ENCODE results near the gene YLPM1.

The YLPM1 gene

GRCh38 chr14:74792249-74793039, 29.3 kb downstream of the YLPM1 start:
- DNase-seq, result no peak

DNA sequence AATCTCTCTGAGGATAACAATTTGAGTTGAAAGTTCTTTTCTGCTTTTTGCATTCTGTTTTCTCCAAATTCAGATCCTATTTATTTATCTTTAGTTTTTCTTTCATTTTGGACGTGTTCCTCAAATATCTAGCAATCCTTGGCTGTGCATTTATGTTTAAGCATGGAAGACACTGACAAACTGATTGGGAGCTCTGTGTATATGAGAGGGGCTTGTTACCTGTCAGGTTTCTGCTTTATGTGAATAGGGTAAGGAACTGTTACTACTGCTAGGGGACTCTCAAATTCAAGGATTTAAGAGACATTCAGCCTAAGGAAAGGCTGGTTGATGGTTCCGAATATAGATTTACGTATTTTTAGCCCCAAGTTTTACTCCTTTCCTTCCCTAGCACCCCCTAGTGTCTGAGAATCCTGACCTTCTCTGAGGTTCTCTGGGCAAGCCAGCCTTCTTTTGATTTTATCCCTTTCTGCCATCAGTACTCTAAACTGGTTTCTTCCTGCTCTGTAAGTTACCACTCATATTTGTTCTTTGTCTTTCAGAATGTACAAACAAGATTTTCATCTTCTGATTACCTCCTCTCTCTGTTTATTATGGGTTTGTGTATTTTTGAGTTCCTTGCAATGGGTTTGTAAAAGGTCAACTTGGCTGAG, 30.5 kb downstream of the YLPM1 start:
- DNase-seq, result no peak

GRCh38 chr14:74794947-74795346, 31.8 kb downstream of the YLPM1 start:
- no peak for DNase-seq

GRCh38 chr14:74799765-74800164, 36.6 kb downstream of the YLPM1 start:
- no peak for DNase-seq

DNA sequence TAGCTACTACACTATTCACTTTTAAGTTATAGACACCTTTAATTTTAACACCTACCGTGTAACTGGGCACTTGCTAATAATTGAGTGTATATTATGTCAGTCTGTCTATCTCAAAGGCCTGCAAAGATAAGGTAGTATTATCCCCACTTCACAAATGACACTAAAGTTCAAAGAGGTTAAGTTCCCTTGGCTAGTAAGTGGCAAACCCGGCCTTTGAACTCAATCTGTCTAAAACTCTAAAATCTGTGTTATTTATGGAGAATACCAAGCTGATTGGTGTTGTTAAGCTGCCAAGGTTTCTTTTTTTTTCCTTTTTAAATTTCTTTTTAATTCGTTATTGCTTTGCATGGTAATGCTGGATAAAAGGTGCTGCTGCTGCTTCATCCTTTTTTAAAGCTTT, 37.7 kb downstream of the YLPM1 start:
- DNase-seq, result no peak

DNA sequence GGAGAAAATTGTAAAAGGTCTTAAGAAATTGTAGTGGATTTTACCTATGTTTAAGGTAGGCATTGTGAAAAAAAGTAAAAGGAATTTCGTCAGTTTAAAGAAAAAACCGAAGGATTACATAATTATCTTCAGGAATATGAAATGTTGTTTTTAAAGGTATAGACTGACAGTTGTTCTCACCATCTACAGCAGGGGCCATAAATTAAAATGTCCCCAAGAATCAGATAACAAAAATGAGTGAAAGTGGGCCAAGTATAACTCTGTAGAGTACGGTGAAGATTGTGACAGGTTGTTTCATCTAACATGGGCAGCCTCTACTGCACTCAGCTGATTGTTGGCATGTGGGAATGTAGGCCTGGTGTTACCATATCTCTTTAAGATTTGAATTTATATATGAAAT, 38.3 kb downstream of the YLPM1 start:
- no peak for DNase-seq

GRCh38 chr14:74804219-74804825, 41.2 kb downstream of the YLPM1 start:
- no peak for DNase-seq

DNA sequence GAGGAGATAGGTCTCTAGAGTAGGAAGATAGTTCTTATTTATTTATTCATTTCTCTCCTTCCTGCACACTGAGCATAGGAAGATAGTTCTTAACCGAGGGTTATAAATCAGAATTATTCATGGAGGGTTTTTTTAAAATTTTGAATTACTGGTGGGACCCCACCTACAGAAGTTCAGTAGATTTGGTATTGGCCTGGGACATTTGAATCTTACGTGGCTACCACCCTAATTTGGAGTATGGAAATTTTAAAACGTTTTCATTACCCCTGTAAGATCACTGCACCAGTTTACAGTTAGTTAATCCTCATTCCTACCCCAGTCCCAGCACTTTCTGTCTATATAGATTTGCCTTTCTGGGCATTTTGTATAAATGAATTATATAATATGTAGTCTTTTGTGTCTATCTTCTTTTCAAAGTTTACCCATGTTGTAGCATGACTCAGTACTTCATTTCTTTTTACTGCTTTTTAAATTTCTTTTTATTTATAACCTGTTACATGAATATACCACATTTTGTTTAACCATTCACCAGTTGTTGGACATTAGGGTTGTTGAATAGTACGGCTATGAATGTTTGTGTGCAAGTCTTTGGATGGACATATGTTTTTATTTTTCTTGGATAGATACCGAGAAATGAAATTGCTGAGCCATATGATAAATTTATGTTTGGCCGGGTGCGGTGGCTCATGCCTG, 44.9 kb downstream of the YLPM1 start:
- DNase-seq, result no peak

DNA sequence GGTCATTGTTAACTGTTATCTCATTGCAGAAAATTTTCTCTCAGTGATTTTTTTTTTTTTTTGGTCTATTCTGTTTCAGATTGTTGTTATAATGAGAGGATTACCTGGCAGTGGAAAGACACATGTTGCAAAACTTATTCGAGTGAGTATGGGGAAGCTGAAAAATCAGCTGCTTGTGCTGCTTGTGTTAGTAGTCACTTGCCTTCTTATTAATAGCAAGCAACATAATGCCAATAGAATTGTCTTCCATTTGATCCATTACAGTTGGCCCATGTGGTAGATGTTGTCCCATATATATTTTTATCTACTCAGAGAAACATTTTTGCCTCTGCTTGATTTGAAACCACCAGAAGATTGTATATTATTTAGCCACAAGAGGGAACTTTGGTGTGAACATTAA, 53.0 kb downstream of the YLPM1 start:
- DNase-seq, result no peak

DNA sequence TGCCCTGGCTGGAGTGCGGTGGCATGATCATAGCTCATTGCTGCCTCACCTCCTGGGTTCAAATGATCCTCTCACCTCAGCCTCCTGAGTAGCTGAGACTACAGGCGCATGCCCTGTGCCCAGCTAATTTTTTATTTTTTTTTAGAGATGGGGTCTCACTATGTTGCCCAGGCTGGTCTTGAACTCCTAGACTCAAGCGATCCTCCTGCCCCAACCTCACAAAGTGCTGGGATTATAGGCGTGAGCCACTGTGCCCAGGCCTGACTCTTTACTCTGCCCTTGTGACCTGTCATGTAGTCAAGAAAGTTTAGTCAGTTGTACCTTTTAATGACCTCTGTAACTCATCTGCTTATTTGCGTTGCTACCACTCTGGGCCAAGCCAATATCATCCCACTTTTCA, 57.2 kb downstream of the YLPM1 start:
- no peak for DNase-seq

DNA sequence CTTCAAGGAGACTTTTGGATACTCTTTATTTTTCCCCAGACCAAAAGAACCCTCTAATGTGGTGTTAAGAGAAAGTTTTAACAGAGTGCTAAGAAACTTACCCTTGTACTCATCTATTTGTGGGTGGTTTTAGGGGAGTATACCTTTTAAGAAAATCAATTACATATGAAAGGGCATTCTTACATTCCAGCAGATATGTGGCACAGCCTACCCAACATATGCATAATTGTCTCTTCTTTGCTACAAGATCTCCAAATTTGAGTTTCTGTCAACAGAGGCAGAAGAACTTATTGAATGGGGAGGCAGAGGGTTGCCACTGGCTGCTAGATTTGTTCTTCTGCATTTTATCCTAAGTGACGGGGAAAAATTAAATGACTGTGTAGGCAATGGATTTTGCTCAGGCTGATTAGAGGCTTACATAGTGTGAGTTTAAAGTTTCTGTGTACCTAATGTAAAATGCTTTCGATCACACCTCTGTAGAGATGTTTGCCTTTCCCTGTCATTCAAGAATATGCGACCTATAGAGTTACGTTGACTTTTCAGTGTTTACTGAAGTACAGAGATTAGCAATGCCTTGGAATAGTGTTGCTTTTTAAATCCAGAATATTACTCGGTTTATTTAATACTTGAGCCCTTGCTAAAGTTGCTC, 58.3 kb downstream of the YLPM1 start:
- no peak for DNase-seq

GRCh38 chr14:74824997-74825396, 61.9 kb downstream of the YLPM1 start:
- DNase-seq, result no peak

- no peak for DNase-seq
Measured at GRCh38 chr14:74826574-74826973, 63.5 kb downstream of the YLPM1 start.

DNA sequence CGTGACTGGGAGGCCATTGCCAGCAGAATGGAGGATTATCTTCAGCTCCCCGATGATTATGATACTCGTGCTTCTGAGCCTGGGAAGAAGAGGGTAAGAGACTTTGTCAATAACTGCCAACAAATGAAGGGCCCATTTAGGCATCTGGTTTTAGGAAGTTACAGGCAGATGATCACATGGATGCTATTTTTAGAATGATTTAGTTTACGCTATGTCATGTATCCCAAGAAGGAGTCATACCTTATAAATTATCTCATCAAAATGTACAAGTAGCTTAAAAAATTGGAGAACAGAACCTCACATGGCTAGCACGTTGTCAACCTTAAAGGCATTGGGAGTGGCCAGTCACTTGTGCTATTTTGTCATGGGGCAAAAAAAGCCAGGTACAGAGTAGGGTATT, 66.1 kb downstream of the YLPM1 start:
- DNase-seq, result no peak

- no peak for DNase-seq
Measured at GRCh38 chr14:74832849-74833248, 69.7 kb downstream of the YLPM1 start.

DNA sequence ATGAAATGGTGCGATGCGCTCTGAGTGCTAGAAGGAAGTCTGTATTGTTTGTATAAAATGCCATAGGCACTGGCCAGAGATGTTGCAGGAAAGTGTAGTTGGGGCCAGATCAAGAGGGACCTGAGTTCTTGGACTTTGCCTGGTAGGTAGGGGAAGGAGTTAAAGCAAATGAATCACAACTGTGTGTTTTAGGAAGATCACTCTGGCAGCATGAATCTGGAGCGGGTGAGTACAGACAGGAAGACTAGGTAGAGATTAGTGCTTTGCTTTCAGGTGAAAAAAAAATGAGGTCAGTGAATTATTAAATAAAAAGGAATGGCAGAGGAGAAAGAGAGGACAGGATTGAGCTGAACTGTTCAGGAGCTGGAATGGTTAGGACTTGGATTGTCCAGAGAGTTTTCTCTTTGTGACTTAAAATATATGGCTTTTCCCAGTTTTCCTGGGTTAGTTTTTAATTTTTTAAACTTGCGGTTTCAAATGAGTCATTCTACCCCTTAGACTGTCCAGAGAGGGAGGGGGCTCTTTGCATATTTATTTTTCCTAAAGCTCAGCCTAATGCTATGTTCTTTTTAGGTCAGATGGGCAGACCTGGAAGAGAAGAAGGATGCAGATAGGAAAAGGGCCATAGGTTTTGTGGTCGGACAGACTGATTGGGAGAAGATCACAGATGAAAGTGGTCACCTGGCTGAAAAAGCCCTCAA, 71.7 kb downstream of the YLPM1 start:
- no peak for DNase-seq

DNA sequence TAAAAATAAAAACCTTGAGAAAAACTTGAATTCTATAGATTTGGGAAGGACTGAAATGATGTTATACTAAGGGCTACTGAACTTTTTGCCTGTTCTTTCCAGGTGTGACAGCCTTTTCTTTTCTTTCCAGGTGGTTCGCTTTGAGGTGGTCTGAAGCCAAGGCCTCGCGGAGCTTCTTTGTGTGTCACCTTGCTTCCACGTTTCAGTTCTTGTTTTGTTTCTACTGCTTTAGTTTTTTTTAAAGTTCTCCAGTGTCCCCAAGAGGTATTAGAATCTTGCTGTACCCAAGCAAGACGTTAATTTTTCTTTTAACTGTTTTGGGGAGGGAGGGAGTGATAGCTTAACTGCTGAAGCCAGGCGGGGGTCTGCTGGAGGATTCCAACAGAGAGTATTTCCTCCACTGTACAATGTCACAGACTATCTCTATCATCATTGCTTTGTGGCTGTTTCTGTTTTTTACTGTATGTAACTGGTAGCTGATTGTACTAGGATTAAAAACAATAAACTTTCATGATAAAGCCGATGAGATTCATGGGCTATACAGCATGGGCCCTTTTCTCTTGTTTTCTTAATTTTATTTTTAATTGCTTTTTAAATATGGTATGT, 72.6 kb downstream of the YLPM1 start:
- DNase-seq, result no peak

DNA sequence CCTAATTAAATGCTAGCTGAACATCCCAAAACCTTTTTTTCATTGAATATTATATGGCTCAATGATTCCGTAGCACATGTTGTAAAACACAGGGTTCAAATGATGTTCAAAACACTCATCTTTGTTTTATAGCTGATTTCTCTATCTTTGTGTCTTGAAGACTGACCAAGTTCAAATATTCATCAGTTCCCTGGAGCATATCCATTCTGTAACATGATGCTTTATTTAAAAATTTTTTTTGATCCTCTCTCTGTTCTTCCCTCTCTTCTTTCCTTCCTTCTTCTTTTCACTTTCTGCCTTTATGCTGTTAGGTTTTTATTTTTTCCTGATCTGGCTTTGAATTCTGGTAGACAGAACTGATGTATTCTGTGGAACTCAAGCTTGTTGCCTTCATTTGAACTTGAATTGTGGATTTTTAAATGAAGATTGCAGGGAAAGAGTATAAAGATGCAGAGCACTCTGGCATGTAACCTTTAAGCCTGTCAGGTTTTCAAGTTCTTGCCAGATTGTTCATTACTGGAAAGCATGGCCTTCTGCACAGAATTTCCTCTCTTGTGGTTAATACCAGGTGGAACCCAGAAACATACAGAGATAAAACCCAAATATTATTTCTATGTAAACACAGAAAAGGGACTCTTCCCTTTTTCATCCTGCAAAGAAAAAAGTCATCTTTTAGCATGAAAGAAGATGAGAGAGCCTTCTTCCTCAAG, 73.3 kb downstream of the YLPM1 start:
- DNase-seq, result no peak

GRCh38 chr14:74838166-74838565, 75.0 kb downstream of the YLPM1 start:
- no peak for DNase-seq

GRCh38 chr14:74840603-74841030, 77.5 kb downstream of the YLPM1 start:
- no peak for DNase-seq
